ENCODE results near the gene GAS5. TPM values are rescaled to one million over a fixed set of nuclear protein-coding genes. Genes with fewer than 3 reads are reported as not detected.

GAS5 gene
- total RNA-seq (100 to 1,000 TPM; 260 to 261 TPM), polyA plus RNA-seq (ENCODE audit: insufficient read length in 6 of 6) (1,000 to 10,000 TPM in 1 of 6 donors, 100 to 1,000 TPM in 5; 720 to 1,064 (median 828) TPM)
- long read RNA-seq, donor 1, transcript GAS5-221 (12 exons, 632 nt), result major isoform, 188 of 804 reads
- long read RNA-seq, donor 1, transcript GAS5-207 (3 exons, 643 nt), result minor isoform, 7 of 804 reads
- long read RNA-seq, donor 1, transcript GAS5-218 (11 exons, 565 nt), result minor isoform, 112 of 804 reads
- long read RNA-seq, donor 1, transcript GAS5-204 (3 exons, 1,060 nt), result minor isoform, 7 of 804 reads
- long read RNA-seq, donor 1, partial matches to known transcripts, result 230 of 804 reads
- long read RNA-seq, donor 1, other reads (novel, unspliced or antisense), result 231 of 804 reads
- long read RNA-seq, donor 2, transcript GAS5-207 (3 exons, 643 nt), result minor isoform, 9 of 644 reads
- long read RNA-seq, donor 2, transcript GAS5-226 (8 exons, 632 nt), result minor isoform, 9 of 644 reads
- long read RNA-seq, donor 2, transcript GAS5-218 (11 exons, 565 nt), result minor isoform, 76 of 644 reads
- long read RNA-seq, donor 2, transcript GAS5-221 (12 exons, 632 nt), result major isoform, 150 of 644 reads
- long read RNA-seq, donor 2, partial matches to known transcripts, result 150 of 644 reads
- long read RNA-seq, donor 2, other reads (novel, unspliced or antisense), result 217 of 644 reads
- long read RNA-seq, donor 3, transcript GAS5-226 (8 exons, 632 nt), result minor isoform, 5 of 545 reads
- long read RNA-seq, donor 3, transcript GAS5-221 (12 exons, 632 nt), result major isoform, 150 of 545 reads
- long read RNA-seq, donor 3, transcript GAS5-218 (11 exons, 565 nt), result minor isoform, 66 of 545 reads
- long read RNA-seq, donor 3, partial matches to known transcripts, result 114 of 545 reads
- long read RNA-seq, donor 3, other reads (novel, unspliced or antisense), result 188 of 545 reads
- long read RNA-seq, donor 4, transcript GAS5-221 (12 exons, 632 nt), result major isoform, 60 of 173 reads
- long read RNA-seq, donor 4, partial matches to known transcripts, result 4 of 173 reads
- long read RNA-seq, donor 4, other reads (novel, unspliced or antisense), result 102 of 173 reads
- long read RNA-seq, donor 5, transcript GAS5-226 (8 exons, 632 nt), result minor isoform, 5 of 538 reads
- long read RNA-seq, donor 5, transcript GAS5-221 (12 exons, 632 nt), result major isoform, 135 of 538 reads
- long read RNA-seq, donor 5, transcript GAS5-218 (11 exons, 565 nt), result minor isoform, 76 of 538 reads
- long read RNA-seq, donor 5, partial matches to known transcripts, result 159 of 538 reads
- long read RNA-seq, donor 5, other reads (novel, unspliced or antisense), result 143 of 538 reads
- long read RNA-seq, donor 6, transcript GAS5-206 (10 exons, 745 nt), result minor isoform, 7 of 721 reads
- long read RNA-seq, donor 6, transcript GAS5-221 (12 exons, 632 nt), result major isoform, 199 of 721 reads
- long read RNA-seq, donor 6, transcript GAS5-218 (11 exons, 565 nt), result minor isoform, 80 of 721 reads
- long read RNA-seq, donor 6, transcript GAS5-226 (8 exons, 632 nt), result minor isoform, 7 of 721 reads
- long read RNA-seq, donor 6, partial matches to known transcripts, result 297 of 721 reads
- long read RNA-seq, donor 6, other reads (novel, unspliced or antisense), result 106 of 721 reads
- long read RNA-seq, donor 7, transcript GAS5-207 (3 exons, 643 nt), result minor isoform, 7 of 347 reads
- long read RNA-seq, donor 7, transcript GAS5-218 (11 exons, 565 nt), result minor isoform, 25 of 347 reads
- long read RNA-seq, donor 7, transcript GAS5-221 (12 exons, 632 nt), result major isoform, 104 of 347 reads
- long read RNA-seq, donor 7, partial matches to known transcripts, result 115 of 347 reads
- long read RNA-seq, donor 7, other reads (novel, unspliced or antisense), result 83 of 347 reads
- long read RNA-seq, donor 8, transcript GAS5-218 (11 exons, 565 nt), result minor isoform, 34 of 265 reads
- long read RNA-seq, donor 8, transcript GAS5-221 (12 exons, 632 nt), result major isoform, 80 of 265 reads
- long read RNA-seq, donor 8, partial matches to known transcripts, result 63 of 265 reads
- long read RNA-seq, donor 8, other reads (novel, unspliced or antisense), result 64 of 265 reads
- long read RNA-seq, donor 9, partial matches to known transcripts, result 0 of 2 reads
- long read RNA-seq, donor 9, other reads (novel, unspliced or antisense), result 0 of 2 reads
- long read RNA-seq, donor 10, transcript GAS5-221 (12 exons, 632 nt), result major isoform, 32 of 92 reads
- long read RNA-seq, donor 10, partial matches to known transcripts, result 3 of 92 reads
- long read RNA-seq, donor 10, other reads (novel, unspliced or antisense), result 53 of 92 reads
- long read RNA-seq, donor 11, transcript GAS5-221 (12 exons, 632 nt), result minor isoform, 18 of 191 reads
- long read RNA-seq, donor 11, transcript GAS5-218 (11 exons, 565 nt), result major isoform, 39 of 191 reads
- long read RNA-seq, donor 11, partial matches to known transcripts, result 26 of 191 reads
- long read RNA-seq, donor 11, other reads (novel, unspliced or antisense), result 93 of 191 reads
- long read RNA-seq, donor 12, transcript GAS5-217 (4 exons, 424 nt), result minor isoform, 6 of 616 reads
- long read RNA-seq, donor 12, transcript GAS5-207 (3 exons, 643 nt), result minor isoform, 9 of 616 reads
- long read RNA-seq, donor 12, transcript GAS5-218 (11 exons, 565 nt), result major isoform, 132 of 616 reads
- long read RNA-seq, donor 12, transcript GAS5-221 (12 exons, 632 nt), result minor isoform, 131 of 616 reads
- long read RNA-seq, donor 12, partial matches to known transcripts, result 159 of 616 reads
- long read RNA-seq, donor 12, other reads (novel, unspliced or antisense), result 160 of 616 reads

DNA sequence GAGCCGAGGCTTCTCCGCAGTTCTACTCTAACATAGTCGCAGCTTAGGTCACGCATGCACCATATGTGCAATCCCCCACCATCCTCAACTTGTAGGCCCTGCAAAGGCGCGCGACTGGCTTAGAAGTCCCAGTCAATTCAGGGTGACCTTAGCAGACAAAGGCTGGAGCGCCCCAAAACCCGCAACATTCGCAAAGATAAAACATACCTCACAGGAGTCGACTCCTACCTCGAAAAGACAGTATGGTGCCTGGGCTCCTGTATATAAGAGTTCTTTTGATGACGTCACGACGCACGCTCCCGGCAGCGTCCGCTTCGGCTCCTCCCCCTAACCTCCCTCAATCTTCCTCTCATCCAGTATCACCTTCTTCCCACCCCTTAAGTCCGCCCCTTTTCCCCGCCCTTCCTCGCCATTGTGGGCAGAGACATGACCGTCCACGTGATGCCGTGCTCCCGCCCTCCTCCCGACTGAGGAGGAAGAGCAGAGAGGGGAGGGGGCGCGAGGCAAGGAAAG is at the start of gene GAS5:
Gene GAS5 (minus strand): TSS at position 237 of the 513 bp plus-strand sequence.
- ATAC-seq (peak; percentile 89), DNase-seq (peak; percentile 99 to 100 (median 100))
- TF ChIP-seq, protein P1, sequence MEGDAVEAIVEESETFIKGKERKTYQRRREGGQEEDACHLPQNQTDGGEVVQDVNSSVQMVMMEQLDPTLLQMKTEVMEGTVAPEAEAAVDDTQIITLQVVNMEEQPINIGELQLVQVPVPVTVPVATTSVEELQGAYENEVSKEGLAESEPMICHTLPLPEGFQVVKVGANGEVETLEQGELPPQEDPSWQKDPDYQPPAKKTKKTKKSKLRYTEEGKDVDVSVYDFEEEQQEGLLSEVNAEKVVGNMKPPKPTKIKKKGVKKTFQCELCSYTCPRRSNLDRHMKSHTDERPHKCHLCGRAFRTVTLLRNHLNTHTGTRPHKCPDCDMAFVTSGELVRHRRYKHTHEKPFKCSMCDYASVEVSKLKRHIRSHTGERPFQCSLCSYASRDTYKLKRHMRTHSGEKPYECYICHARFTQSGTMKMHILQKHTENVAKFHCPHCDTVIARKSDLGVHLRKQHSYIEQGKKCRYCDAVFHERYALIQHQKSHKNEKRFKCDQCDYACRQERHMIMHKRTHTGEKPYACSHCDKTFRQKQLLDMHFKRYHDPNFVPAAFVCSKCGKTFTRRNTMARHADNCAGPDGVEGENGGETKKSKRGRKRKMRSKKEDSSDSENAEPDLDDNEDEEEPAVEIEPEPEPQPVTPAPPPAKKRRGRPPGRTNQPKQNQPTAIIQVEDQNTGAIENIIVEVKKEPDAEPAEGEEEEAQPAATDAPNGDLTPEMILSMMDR (IDR thresholded peaks at IDR 0.05), result no peak
- Histone ChIP-seq H3K27me3 (no peaks in the 10 kb centered on the region), H3K9me3 (no peaks in the 10 kb centered on the region), H3K27ac (peak within 1 kb of the TSS; percentile 97 to 99), H3K36me3 (peaks cover 3 to 48% of the 10 kb centered on the region in 2 donors), H3K4me3 (peak within 1 kb of the TSS; percentile 72 to 87), H3K4me1 (peaks cover 34 to 77% of the 10 kb centered on the region in 2 donors)
- intact Hi-C loops (cut with DNase I), result no loop called here

DNA sequence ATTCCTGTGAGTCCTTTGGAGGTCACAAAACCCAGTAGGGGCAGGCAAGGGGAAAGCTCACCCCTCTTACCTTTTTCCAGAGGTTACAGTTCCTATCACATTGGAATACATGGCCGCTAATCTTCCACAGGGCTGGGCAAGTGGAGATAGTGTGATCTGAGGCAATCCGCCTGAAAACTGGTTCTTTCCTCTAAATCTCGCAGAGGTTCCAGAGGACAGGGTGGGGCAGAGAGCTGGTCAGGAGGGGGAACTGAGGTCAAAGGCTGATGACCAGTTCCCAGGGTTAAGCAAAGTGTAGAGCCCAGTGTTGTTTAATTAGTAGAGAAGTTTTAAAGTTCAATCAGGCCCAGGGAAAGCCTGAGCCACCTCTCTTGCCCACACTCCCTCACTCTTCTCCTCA is 49.4 kb upstream of the GAS5 start, which contains the start of gene SERPINC1:
Gene SERPINC1 (minus strand): TSS at position 179 of the 400 bp plus-strand sequence. CDS start 68 bp downstream, at position 111.
- no peaks in the 10 kb centered on the region for H3K36me3 ChIP-seq
- ATAC-seq (no peak), DNase-seq (no peak)
- intact Hi-C loops (cut with DNase I), result no loop called here
- no peak within 1 kb of the TSS for H3K4me3 ChIP-seq
- H3K4me1 ChIP-seq, result no peaks in the 10 kb centered on the region
- no peaks in the 10 kb centered on the region for H3K9me3 ChIP-seq
- no peaks in the 10 kb centered on the region for H3K27me3 ChIP-seq
- no peak within 1 kb of the TSS for H3K27ac ChIP-seq
- TF ChIP-seq, protein P1 (IDR thresholded peaks at IDR 0.05), result no peak

DNA sequence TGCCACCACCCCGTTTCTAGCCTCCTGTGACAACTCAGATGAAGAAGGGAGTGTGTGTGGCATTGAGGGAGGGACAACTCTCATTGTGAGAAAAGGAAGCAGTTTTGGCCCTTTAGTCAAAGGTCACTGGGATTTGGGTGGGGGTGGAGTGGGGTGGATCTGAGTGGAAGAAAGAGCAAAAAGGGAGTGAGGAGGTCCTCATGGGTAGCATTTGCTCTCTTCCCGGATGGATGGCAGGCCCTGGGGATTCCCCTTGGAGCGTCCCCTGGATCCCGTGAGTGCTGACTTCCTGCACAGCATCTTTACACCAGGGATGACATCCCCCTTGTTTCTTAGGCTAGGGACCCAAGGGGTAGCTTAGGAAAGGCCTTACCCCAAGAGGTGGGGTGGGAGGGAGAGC is 48.9 kb upstream of the GAS5 start:
- H3K4me3 ChIP-seq, result no peak overlapping the region
- ATAC-seq, result no peak
- intact Hi-C loops (cut with DNase I), result no loop called here
- H3K27me3 ChIP-seq, result no peaks in the 10 kb centered on the region
- no peaks in the 10 kb centered on the region for H3K9me3 ChIP-seq
- DNase-seq, result no peak
- H3K36me3 ChIP-seq, result no peaks in the 10 kb centered on the region
- TF ChIP-seq, protein P1 (IDR thresholded peaks at IDR 0.05), result no peak
- no peak overlapping the region for H3K27ac ChIP-seq
- H3K4me1 ChIP-seq, result no peaks in the 10 kb centered on the region
